GM10266 (cell line): ENCODE results near the gene TMEM126B.

Source experiments
- DNase-seq: peaks from one replicate; pipeline ENCODE4 v3.0.0; 2012; ENCODE audit errors: extremely low spot score
- TF ChIP-seq, protein P1 (sequence below): IDR thresholded peaks from 2 replicates; pipeline ENCODE4 v1.5.1; 2012; ENCODE audit warnings: mild to moderate bottlenecking, low read depth; ENCODE audit not compliant: control insufficient read depth, insufficient read depth; ENCODE audit errors: missing control alignments

Gene TMEM126B

DNA sequence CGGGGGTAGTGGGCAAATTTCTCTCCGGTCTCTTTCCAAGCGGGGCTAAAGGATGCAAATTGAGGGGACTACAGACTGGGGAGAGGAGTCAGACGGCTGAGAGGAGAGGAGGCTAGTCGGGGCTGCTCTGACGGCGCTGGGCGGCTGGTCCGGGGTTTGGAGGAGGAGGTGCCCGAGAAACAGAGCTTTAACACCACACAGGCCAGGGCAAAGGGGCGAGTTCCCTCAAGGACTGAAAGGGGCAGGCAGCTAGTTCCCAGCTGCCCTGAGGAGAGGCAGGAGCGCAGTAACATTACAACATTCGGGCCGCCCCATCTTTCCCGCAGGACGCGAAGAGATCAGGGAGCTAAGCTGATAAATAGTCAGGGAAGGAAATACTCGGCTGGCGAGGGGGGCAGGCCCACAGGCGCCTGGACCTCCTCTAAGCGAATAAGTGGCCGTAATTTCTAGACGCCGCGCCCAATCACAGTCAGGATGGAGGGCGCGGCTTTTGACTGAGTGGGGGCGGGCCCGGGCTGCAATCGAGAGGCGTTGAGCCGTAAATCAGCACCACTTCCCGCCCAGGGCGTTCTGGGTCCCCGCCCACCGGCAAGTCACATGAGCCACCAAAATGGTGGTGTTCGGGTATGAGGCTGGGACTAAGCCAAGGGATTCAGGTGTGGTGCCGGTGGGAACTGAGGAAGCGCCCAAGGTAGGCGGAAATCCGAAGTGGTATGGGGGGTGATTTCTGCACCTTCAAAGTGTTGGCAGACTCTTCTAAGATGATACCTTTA is at the start of gene TMEM126B:
Gene TMEM126B, plus strand, starts transcription at position 596 of the 773 bp plus-strand sequence. Its CDS starts 15 bp downstream, at position 611.
- TF ChIP-seq, protein P1, sequence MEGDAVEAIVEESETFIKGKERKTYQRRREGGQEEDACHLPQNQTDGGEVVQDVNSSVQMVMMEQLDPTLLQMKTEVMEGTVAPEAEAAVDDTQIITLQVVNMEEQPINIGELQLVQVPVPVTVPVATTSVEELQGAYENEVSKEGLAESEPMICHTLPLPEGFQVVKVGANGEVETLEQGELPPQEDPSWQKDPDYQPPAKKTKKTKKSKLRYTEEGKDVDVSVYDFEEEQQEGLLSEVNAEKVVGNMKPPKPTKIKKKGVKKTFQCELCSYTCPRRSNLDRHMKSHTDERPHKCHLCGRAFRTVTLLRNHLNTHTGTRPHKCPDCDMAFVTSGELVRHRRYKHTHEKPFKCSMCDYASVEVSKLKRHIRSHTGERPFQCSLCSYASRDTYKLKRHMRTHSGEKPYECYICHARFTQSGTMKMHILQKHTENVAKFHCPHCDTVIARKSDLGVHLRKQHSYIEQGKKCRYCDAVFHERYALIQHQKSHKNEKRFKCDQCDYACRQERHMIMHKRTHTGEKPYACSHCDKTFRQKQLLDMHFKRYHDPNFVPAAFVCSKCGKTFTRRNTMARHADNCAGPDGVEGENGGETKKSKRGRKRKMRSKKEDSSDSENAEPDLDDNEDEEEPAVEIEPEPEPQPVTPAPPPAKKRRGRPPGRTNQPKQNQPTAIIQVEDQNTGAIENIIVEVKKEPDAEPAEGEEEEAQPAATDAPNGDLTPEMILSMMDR: no peak

DNA sequence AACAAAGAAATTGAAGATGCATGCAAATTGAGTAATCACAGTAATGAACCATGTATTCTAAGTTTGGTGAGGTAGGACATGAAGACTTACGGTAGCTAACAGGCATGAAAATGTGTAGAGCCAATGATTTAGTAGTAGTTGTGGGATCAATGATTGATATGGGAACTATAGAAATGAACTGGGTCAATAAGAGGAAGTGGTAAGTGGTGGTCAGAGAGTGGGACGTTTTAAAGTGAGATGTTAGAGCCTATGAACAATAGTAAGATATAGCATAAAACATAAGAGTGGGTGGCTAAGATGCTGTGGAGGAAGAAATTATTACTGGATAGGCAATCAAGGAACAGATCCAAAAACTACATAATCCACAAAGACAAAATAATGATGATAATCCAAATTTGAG is 46.3 kb upstream of the TMEM126B start:
- TF ChIP-seq, protein P1: no peak

More for the DNA sequence above, at the start of gene TMEM126B:
- DNase-seq: peak; percentile 83

DNA sequence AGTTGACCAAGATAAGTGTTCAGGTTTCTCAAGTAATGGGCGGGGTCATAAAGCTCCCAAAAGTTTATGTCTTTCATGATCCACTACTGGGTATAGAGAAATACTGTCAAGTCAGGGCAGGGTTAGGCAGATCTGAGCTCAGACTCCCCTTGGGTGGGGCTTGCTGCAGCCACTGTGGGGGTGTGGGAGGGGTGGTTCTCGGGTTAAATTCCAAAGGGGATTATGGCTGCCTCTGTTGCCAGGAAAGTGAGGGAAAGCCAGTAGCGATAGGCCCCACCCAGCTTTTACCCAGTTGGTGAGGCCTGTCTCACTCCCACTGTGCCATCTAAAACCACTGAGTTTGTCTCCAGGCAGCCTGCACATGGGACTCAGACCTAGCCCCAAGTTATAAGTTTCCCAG is 39.0 kb upstream of the TMEM126B start:
- no peak for DNase-seq
- TF ChIP-seq, protein P1: no peak

More for the DNA sequence above, 46.3 kb upstream of the TMEM126B start:
- DNase-seq: no peak

DNA sequence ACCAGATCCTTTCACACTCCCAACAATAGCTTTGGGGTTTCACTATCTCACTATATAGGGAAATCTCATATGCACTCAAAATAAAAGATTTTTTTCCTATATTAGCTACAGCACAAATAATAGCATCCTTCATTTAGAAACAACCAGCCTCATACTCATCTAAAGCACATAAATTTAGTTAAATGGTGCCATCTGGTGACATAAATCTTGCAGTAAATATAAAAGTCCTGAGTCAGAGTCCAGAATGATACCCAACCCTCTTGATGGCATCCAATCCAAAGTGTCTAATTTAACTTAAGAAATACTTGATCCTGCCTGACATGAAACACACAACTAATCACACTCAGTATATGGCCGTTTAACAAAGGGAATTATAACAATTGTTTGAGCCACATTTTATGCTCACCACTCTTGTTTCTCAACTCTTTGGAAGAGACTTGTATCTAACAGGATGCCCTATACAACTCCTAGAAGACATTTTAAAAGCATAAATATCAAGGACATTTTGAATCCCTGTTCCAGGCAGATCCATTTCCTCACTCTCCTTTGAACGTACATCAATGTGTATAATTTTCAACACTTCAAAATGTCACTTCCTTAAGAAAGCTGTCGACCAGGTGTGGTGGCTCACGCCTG is 37.4 kb upstream of the TMEM126B start:
- TF ChIP-seq, protein P1: no peak
- no peak for DNase-seq

DNA sequence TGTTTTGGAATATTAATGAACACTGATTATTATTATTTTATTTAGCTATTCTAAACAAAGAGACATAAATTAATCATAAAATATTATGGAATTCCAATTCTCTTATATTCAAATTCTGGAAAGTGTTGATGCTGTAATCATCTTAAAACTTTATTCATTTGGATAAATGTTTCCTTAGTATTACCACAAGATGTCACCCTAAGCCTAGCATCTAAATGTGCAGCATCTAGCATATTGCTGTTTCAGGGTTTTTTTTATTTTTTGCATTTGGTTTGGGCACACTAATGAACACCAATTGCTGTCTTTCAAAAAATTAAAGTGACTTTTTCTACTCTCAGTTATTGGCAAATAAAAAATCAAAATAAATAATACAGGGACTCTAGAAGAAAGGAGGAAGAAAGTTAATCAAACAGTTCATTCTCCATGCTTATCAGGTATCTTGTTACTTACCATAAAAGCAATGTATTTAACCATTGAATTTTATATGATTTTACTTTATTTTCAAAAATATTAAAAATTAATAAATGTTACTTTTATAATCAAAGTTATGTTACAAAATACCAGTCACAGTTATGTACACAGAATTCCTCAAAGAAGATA is 33.0 kb upstream of the TMEM126B start:
- peak; percentile 27 for DNase-seq
- TF ChIP-seq, protein P1: peak; percentile 47

DNA sequence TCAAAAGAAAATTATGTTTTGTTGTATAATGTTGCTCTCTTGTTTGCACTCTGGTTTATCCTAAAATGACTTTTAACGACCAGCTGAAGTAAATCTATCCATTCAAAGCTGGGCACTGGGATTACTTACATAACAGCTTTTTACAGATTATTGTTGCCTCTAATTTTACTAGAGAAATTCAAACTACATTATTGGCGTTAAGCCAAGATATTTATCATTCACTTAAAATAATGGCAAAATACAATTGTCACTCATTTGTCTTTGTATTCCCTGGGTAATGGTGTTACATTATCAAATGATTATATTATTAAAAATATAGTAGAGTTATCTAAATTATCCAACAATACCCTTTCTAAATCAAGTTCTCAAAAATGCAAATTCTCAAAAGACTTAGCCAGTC is 31.5 kb upstream of the TMEM126B start:
- no peak for DNase-seq
- TF ChIP-seq, protein P1: no peak
